B cell (primary cell): ENCODE results near the gene FBXL13. TPM values are rescaled to one million over a fixed set of nuclear protein-coding genes. Genes with fewer than 3 reads are reported as not detected.

Experiments used
- ATAC-seq: fragments of 200-7000 bp; cut with Tn5 transposase; one replicate; pipeline ENCODE4 v1.10.0; 2021; ENCODE audit warnings: low read depth, mild to moderate bottlenecking, moderate number of reproducible peaks, moderate library complexity
- CTCF ChIA-PET: fragments of 350-600 bp; sonication (Branson Sonifier 250); formaldehyde crosslinking; loops from one replicate; lab custom pipeline; 2021; ENCODE audit warnings: antibody characterized with exemption, inconsistent platforms; lab: Charles Lee
- POLR2A ChIA-PET: fragments of 350-600 bp; sonication (Branson Sonifier 250); formaldehyde crosslinking; loops from one replicate; lab custom pipeline; 2021; ENCODE audit warnings: antibody characterized with exemption; lab: Charles Lee
- DNase-seq: peaks from one replicate; pipeline ENCODE4 v3.0.0; 2013
- H2AFZ ChIP-seq: 2 replicates; pipeline ENCODE4 v1.6.1; 2012; ENCODE audit warnings: mild to moderate bottlenecking, low read depth, low read length; ENCODE audit not compliant: insufficient read depth, poor library complexity, severe bottlenecking
- H3K27ac ChIP-seq, 2 donors: 1 replicate in 1 of 2; 2 replicates in 1 of 2; pipeline ENCODE4 v1.5.1; 2012 to 2013; ENCODE audit warnings: low read length in 2 of 2, mild to moderate bottlenecking in 2 of 2, moderate library complexity in 1 of 2
- H3K27me3 ChIP-seq, 4 experiments: fragments of 200-600 bp in 1 of 4; sonication (generic) in 1 of 4; replicated peaks in 1 of 4; 1 replicate in 2 of 4; 2 replicates in 2 of 4; pipeline versions ENCODE4 v1.6.1 to v1.7.0; 2013 to 2016; ENCODE audit warnings: low read length in 3 of 4, mild to moderate bottlenecking in 2 of 4, mixed read lengths in 1 of 4, moderate library complexity in 1 of 4; ENCODE audit not compliant: insufficient read depth in 4 of 4, control insufficient read depth in 3 of 4; ENCODE audit errors: control extremely low read depth in 1 of 4
- H3K36me3 ChIP-seq, 2 experiments: replicated peaks in 1 of 2; 1 replicate in 1 of 2; 2 replicates in 1 of 2; pipeline versions ENCODE4 v1.6.1 to v1.7.1; 2013; ENCODE audit warnings: low read length in 1 of 2; ENCODE audit not compliant: insufficient read depth in 2 of 2, control insufficient read depth in 1 of 2; ENCODE audit errors: control extremely low read depth in 1 of 2, extremely low read depth in 1 of 2
- H3K4me1 ChIP-seq, 2 donors: fragments of 200-600 bp in 1 of 2; sonication (generic) in 1 of 2; 1 replicate in 1 of 2; 2 replicates in 1 of 2; pipeline versions ENCODE4 v1.5.1 to v1.6.1; 2013 to 2017; ENCODE audit warnings: low read length in 2 of 2; ENCODE audit not compliant: control insufficient read depth in 2 of 2, insufficient read depth in 2 of 2
- H3K4me2 ChIP-seq: replicated peaks from 2 replicates; pipeline ENCODE3; 2012; ENCODE audit warnings: mild to moderate bottlenecking, low read depth, low read length; ENCODE audit not compliant: poor library complexity, severe bottlenecking
- H3K4me3 ChIP-seq, 5 experiments: fragments of 200-600 bp in 1 of 5; sonication (generic) in 1 of 5; 1 replicate in 3 of 5; 2 replicates in 2 of 5; pipeline versions ENCODE4 v1.5.1 to v1.7.0; 2011 to 2016; ENCODE audit warnings: low read length in 4 of 5, mild to moderate bottlenecking in 4 of 5, low read depth in 2 of 5, control low read depth in 1 of 5, moderate library complexity in 1 of 5; ENCODE audit not compliant: insufficient read depth in 1 of 5; ENCODE audit errors: control extremely low read depth in 1 of 5, extremely low read depth in 1 of 5
- H3K79me2 ChIP-seq: fragments of 200-600 bp; sonication (generic); one replicate; pipeline ENCODE4 v1.6.0; 2016; ENCODE audit warnings: low read length; ENCODE audit not compliant: control insufficient read depth, insufficient read depth
- H3K9ac ChIP-seq: fragments of 200-600 bp; sonication (generic); 2 replicates; pipeline ENCODE4 v1.6.1; 2017; ENCODE audit warnings: mild to moderate bottlenecking, low read length, moderate library complexity
- H3K9me3 ChIP-seq, 3 donors: one replicate each; pipeline versions ENCODE4 v1.6.1 to v1.7.1; 2013; ENCODE audit warnings: low read length in 2 of 3; ENCODE audit not compliant: control insufficient read depth in 2 of 3, insufficient read depth in 1 of 3; ENCODE audit errors: control extremely low read depth in 1 of 3
- H4K20me1 ChIP-seq: 2 replicates; pipeline ENCODE4 v1.6.0; 2012; ENCODE audit warnings: mild to moderate bottlenecking, low read length; ENCODE audit not compliant: insufficient read depth, control insufficient read depth, poor library complexity, severe bottlenecking
- H3K27ac Mint-ChIP-seq: one replicate; pipeline ENCODE4 v1.8.0; 2021; ENCODE audit warnings: mixed read lengths
- H3K27me3 Mint-ChIP-seq: one replicate; pipeline ENCODE4 v1.8.0; 2021; ENCODE audit warnings: mixed read lengths
- H3K4me1 Mint-ChIP-seq: one replicate; pipeline ENCODE4 v1.8.0; 2021; ENCODE audit warnings: mixed read lengths
- H3K4me3 Mint-ChIP-seq: one replicate; pipeline ENCODE4 v1.8.0; 2021; ENCODE audit warnings: mixed read lengths
- H3K9me3 Mint-ChIP-seq: one replicate; pipeline ENCODE4 v1.8.0; 2022; ENCODE audit warnings: mixed read lengths; ENCODE audit not compliant: insufficient read depth
- EZH2 ChIP-seq: IDR thresholded peaks from 2 replicates; pipeline ENCODE4 v1.6.1; 2012; ENCODE audit warnings: borderline replicate concordance, low read depth, mild to moderate bottlenecking, moderate library complexity, low read length; ENCODE audit not compliant: insufficient read depth, poor library complexity, severe bottlenecking
- WGBS: methylation state at CpG from one replicate; pipeline ENCODE4 v1.1.5; 2013; ENCODE audit warnings: missing lambda C conversion rate; ENCODE audit not compliant: insufficient coverage; 5-methylcytosine and 5-hydroxymethylcytosine counted together
- intact Hi-C: fragments of 100-400 bp; cut with micrococcal nuclease; formaldehyde crosslinking; loops from one replicate; pipeline ENCODE4 v1.10.0; 2022
- polyA plus RNA-seq: library from polyadenylated mRNA; depleted of rRNA; stranded (reverse); fragments of >200 nt; gene quantifications from 2 replicates; pipeline ENCODE4 v1.2.3, GENCODE V29; 2012
- total RNA-seq, 2 donors: library from RNA; stranded (reverse); fragments of 120-200 nt in 1 of 2; gene quantifications; 1 replicate in 1 of 2; 2 replicates in 1 of 2; pipeline versions ENCODE4 v1.2.3 to v1.2.4, GENCODE V29; 2013 to 2022
- TF ChIP-seq, protein P1 (sequence below): fragments of 200-600 bp; IDR thresholded peaks from one replicate; pipeline ENCODE4 v1.8.0; 2022; ENCODE audit warnings: antibody characterized with exemption, mild to moderate bottlenecking

Gene FBXL13
- total and polyA plus RNA-seq, 2 donors (not counting 1 experiment from before 2014, with no cell fraction given), result 0.22 to 4.0 TPM

DNA sequence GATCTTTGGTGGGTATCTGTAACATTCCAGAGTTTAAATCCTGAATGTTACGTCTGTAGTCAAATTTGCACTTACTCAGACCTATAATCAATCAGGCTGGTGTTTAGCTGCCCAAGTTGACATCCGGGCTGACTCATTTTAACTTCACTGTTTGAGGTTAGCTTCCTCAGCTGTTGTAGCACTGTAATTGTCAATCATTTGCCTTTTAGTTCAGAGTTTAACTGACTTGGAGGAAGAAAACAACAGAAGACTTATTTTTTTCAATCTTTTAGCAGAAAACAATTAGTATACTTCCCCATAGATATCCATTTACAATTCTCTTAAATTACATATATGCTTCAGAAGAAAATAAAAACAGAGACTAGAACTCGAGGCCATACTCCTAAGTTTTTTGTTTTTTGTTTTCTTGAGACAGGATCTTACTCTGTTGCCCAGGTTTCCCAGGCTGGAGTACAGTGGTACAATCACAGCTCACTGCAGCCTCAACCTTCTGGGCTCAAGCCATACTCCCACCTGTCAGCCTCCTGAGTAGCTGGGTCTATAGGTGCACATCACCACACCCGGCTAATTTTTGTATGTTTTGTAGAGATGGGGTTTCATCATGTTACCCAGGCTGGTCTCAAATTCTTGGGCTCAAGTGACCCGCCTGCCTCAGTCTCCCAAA lies 200.3 kb downstream of the FBXL13 start:
- CTCF ChIA-PET, result no interaction called here
- Histone ChIP-seq H2AFZ (no peak overlapping the region), H4K20me1 (no peaks in the 10 kb centered on the region), H3K4me3 (no peak overlapping the region), H3K4me1 (no peaks in the 10 kb centered on the region), H3K4me2 (no peak overlapping the region), H3K27ac (no peak overlapping the region), H3K27me3 (no peaks in the 10 kb centered on the region), H3K9me3 (no peaks in the 10 kb centered on the region), H3K9ac (no peak overlapping the region), H3K79me2 (no peaks in the 10 kb centered on the region), H3K36me3 (no peaks in the 10 kb centered on the region)
- no peaks in the 10 kb centered on the region for H3K9me3 Mint-ChIP-seq
- ATAC-seq, result no peak
- intact Hi-C loops, result no loop called here
- H3K4me3 Mint-ChIP-seq, result no peak overlapping the region
- DNase-seq, result no peak
- H3K27me3 Mint-ChIP-seq, result no peaks in the 10 kb centered on the region
- POLR2A ChIA-PET, result no interaction called here
- H3K4me1 Mint-ChIP-seq, result no peaks in the 10 kb centered on the region
- whole genome bisulfite sequencing, result 41% methylated on average over 2 of the region's 5 CpGs
- H3K27ac Mint-ChIP-seq, result no peak overlapping the region
- TF ChIP-seq, protein P1, sequence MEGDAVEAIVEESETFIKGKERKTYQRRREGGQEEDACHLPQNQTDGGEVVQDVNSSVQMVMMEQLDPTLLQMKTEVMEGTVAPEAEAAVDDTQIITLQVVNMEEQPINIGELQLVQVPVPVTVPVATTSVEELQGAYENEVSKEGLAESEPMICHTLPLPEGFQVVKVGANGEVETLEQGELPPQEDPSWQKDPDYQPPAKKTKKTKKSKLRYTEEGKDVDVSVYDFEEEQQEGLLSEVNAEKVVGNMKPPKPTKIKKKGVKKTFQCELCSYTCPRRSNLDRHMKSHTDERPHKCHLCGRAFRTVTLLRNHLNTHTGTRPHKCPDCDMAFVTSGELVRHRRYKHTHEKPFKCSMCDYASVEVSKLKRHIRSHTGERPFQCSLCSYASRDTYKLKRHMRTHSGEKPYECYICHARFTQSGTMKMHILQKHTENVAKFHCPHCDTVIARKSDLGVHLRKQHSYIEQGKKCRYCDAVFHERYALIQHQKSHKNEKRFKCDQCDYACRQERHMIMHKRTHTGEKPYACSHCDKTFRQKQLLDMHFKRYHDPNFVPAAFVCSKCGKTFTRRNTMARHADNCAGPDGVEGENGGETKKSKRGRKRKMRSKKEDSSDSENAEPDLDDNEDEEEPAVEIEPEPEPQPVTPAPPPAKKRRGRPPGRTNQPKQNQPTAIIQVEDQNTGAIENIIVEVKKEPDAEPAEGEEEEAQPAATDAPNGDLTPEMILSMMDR, result no peak
- no peak for TF ChIP-seq EZH2

DNA sequence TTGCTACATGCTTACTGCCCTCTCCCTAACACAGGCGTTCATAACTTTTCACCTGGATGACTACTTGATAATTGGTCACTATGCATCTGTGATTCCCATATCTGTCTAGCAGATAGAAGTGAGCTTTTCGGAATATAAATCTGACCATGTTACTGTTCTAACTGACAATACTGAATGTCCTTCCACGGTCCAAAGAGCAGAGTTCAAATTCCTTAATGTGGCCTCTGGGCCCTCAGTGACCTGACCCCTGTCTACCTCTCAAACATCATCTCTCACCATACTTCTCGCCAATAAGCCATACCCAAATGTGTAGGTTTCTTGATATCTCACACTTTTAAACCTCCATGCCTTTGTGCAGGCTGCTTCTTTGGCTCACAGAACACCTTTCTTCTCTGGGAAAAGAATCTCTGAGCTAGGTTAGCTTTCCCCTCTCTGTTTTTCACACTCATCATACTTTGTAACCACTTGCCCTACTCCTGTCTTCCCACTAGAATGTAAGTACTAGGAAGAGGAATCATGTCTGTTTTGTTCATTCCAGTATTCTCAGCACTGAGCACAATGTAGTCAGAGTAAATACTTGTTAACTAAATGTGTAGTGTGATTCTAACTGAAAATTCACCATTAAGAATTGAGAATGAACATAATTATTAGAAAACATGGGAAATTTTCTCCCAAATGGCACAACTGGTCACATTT lies 201.0 kb downstream of the FBXL13 start:
- Mint-ChIP-seq H3K27me3 (no peaks in the 10 kb centered on the region), H3K9me3 (no peaks in the 10 kb centered on the region), H3K4me1 (no peaks in the 10 kb centered on the region), H3K27ac (no peak overlapping the region), H3K4me3 (no peak overlapping the region)
- Histone ChIP-seq H3K27me3 (no peaks in the 10 kb centered on the region), H3K4me2 (no peak overlapping the region), H3K79me2 (no peaks in the 10 kb centered on the region), H3K36me3 (no peaks in the 10 kb centered on the region), H3K4me1 (no peaks in the 10 kb centered on the region), H2AFZ (no peak overlapping the region), H3K4me3 (no peak overlapping the region), H3K9ac (no peak overlapping the region), H3K9me3 (no peaks in the 10 kb centered on the region), H4K20me1 (no peaks in the 10 kb centered on the region), H3K27ac (no peak overlapping the region)
- POLR2A ChIA-PET, result no interaction called here
- 90% methylated on average over 3 of the region's 4 CpGs for WGBS
- CTCF ChIA-PET, result no interaction called here
- DNase-seq, result no peak
- intact Hi-C loops, result no loop called here
- ATAC-seq, result no peak
- TF ChIP-seq, protein P1, result no peak
- TF ChIP-seq EZH2, result no peak
